ENCODE data around the gene LCA5. TPM values are rescaled to one million over a fixed set of nuclear protein-coding genes. Genes with fewer than 3 reads are reported as not detected.

LCA5 gene
- total and polyA plus RNA-seq, 3 donors from 2014 or later = 5.2 to 17.7 (median 15.4) TPM

- Histone ChIP-seq H3K36me3 (ENCODE audit: low read depth, missing control alignments) (no peaks in the 10 kb centered on the region), H3K9me3 (no peaks in the 10 kb centered on the region), H3K27ac (no peak overlapping the region), H3K4me3 (no peak overlapping the region), H3K27me3 (no peaks in the 10 kb centered on the region), H3K4me1 (no peaks in the 10 kb centered on the region)
- no peak for DNase-seq
- TF ChIP-seq POLR2A (IDR thresholded peaks at IDR 0.05) (no peak), CTCF (IDR thresholded peaks at IDR 0.05) (no peak)
- intact Hi-C loops (cut with DNase I; ENCODE audit: low total_unique reads) = no loop called here
- 76 to 87% methylated on average over 1 of the region's 1 CpG for WGBS, 2 donors
These were observed 96.6 kb downstream of the LCA5 start for GRCh38 chr6:79440598-79440997.

GRCh38 chr6:79438030-79438429, 99.2 kb downstream of the LCA5 start:
- no peaks in the 10 kb centered on the region for H3K36me3 ChIP-seq (ENCODE audit: low read depth, missing control alignments)
- peak; percentile 18 for DNase-seq
- no peaks in the 10 kb centered on the region for H3K9me3 ChIP-seq
- no peak for TF ChIP-seq POLR2A (IDR thresholded peaks at IDR 0.05)
- no peak for TF ChIP-seq CTCF (IDR thresholded peaks at IDR 0.05)
- no peak overlapping the region for H3K27ac ChIP-seq
- 59% methylated on average over 2 of the region's 2 CpGs for WGBS, 2 donors
- H3K4me1 ChIP-seq = no peaks in the 10 kb centered on the region
- H3K27me3 ChIP-seq = no peaks in the 10 kb centered on the region
- H3K4me3 ChIP-seq = no peak overlapping the region
- intact Hi-C loops (cut with DNase I; ENCODE audit: low total_unique reads) = no loop called here

- WGBS, 2 donors = 66 to 81% methylated on average over 2 of the region's 2 CpGs
- intact Hi-C loops (cut with DNase I; ENCODE audit: low total_unique reads) = no loop called here
- H3K36me3 ChIP-seq (ENCODE audit: low read depth, missing control alignments) = no peaks in the 10 kb centered on the region
- no peak for DNase-seq
- no peaks in the 10 kb centered on the region for H3K4me1 ChIP-seq
- no peak overlapping the region for H3K27ac ChIP-seq
- no peaks in the 10 kb centered on the region for H3K27me3 ChIP-seq
- H3K9me3 ChIP-seq = no peaks in the 10 kb centered on the region
- TF ChIP-seq POLR2A (IDR thresholded peaks at IDR 0.05) = no peak
- TF ChIP-seq CTCF (IDR thresholded peaks at IDR 0.05) = no peak
- no peak overlapping the region for H3K4me3 ChIP-seq
These were observed 101.0 kb downstream of the LCA5 start for GRCh38 chr6:79436241-79436640.

- H3K36me3 ChIP-seq (ENCODE audit: low read depth, missing control alignments) = no peaks in the 10 kb centered on the region
- TF ChIP-seq CTCF (IDR thresholded peaks at IDR 0.05) (no peak), POLR2A (IDR thresholded peaks at IDR 0.05) (no peak)
These were observed 101.5 kb downstream of the LCA5 start for GRCh38 chr6:79435746-79436145.

More at GRCh38 chr6:79435746-79436145, 101.5 kb downstream of the LCA5 start:
- no peak for DNase-seq
- Histone ChIP-seq H3K27me3 (no peaks in the 10 kb centered on the region), H3K9me3 (no peaks in the 10 kb centered on the region), H3K27ac (no peak overlapping the region), H3K4me1 (no peaks in the 10 kb centered on the region), H3K4me3 (no peak overlapping the region)
- intact Hi-C loops (cut with DNase I; ENCODE audit: low total_unique reads) = no loop called here

Small RNA genes lying within 50 kb of the gene (small RNA-seq; reads per million reads assigned to genes)
- 0 reads per million in 2 donors for gene DBIP1

Other genes with a start within 250 kb of the LCA5 start
- 1 to 10 TPM; 6.3 to 9.8 TPM for gene SH3BGRL2, start 93.9 kb upstream of the LCA5 start, total RNA-seq
- gene SH3BGRL2, start 93.9 kb upstream of the LCA5 start, polyA plus RNA-seq (ENCODE audit: insufficient read depth, low read depth, low replicate concordance) = 5.5 TPM

All from testis (tissue), 3 donors.